DND-41 (cell line): ENCODE measurements around the gene NOS1AP.

ENCODE experiments used
- ATAC-seq: fragments of 200-7000 bp; cut with Tn5 transposase; 3 replicates; pipeline ENCODE4 v1.9.1; 2021; ENCODE audit warnings: low read depth; ENCODE audit not compliant: insufficient read depth
- DNase-seq: peaks from one replicate; pipeline ENCODE4 v3.0.0-alpha.2; 2020
- H2AFZ ChIP-seq: 2 replicates; pipeline ENCODE4 v1.6.0; 2012; ENCODE audit warnings: low read depth, low read length
- H3K27ac ChIP-seq: 2 replicates; pipeline ENCODE4 v1.5.1; 2012; ENCODE audit warnings: low read length, inconsistent platforms
- H3K27me3 ChIP-seq: fragments of 200-600 bp; sonication (generic); 2 replicates; pipeline ENCODE4 v1.6.0; 2012; ENCODE audit warnings: low read length, mild to moderate bottlenecking, inconsistent platforms; ENCODE audit not compliant: insufficient read depth, poor library complexity
- H3K36me3 ChIP-seq: 2 replicates; pipeline ENCODE4 v1.5.1; 2012; ENCODE audit warnings: low read length, inconsistent platforms; ENCODE audit not compliant: insufficient read depth
- H3K4me1 ChIP-seq: 2 replicates; pipeline ENCODE4 v1.5.1; 2012; ENCODE audit warnings: mild to moderate bottlenecking, low read length; ENCODE audit not compliant: insufficient read depth
- H3K4me2 ChIP-seq: 2 replicates; pipeline ENCODE4 v1.6.0; 2012; ENCODE audit warnings: mild to moderate bottlenecking, moderate library complexity, low read length, inconsistent platforms; ENCODE audit not compliant: insufficient read depth
- H3K4me3 ChIP-seq, 2 experiments: fragments of 200-600 bp in 1 of 2; shearing (Covaris generic) in 1 of 2; 2 replicates each; pipeline ENCODE4 v1.5.1; 2012 to 2016; ENCODE audit warnings: inconsistent platforms in 2 of 2, low read length in 2 of 2, mild to moderate bottlenecking in 2 of 2, low read depth in 1 of 2, moderate library complexity in 1 of 2
- H3K79me2 ChIP-seq: 2 replicates; pipeline ENCODE4 v1.6.0; 2012; ENCODE audit warnings: low read length, inconsistent platforms; ENCODE audit not compliant: insufficient read depth
- H3K9ac ChIP-seq: 2 replicates; pipeline ENCODE4 v1.6.0; 2012; ENCODE audit warnings: low read depth, mild to moderate bottlenecking, inconsistent platforms, low read length, moderate library complexity
- H3K9me3 ChIP-seq: 2 replicates; pipeline ENCODE4 v1.5.1; 2012; ENCODE audit warnings: low read length, moderate library complexity, mild to moderate bottlenecking, inconsistent platforms; ENCODE audit not compliant: insufficient read depth, severe bottlenecking
- H4K20me1 ChIP-seq: 2 replicates; pipeline ENCODE4 v1.6.0; 2012; ENCODE audit warnings: low read length; ENCODE audit not compliant: insufficient read depth
- CTCF ChIP-seq: IDR thresholded peaks from 2 replicates; pipeline ENCODE4 v1.5.1; 2012; ENCODE audit warnings: borderline replicate concordance, low read length, moderate library complexity, mild to moderate bottlenecking; ENCODE audit not compliant: poor library complexity, severe bottlenecking; ENCODE audit errors: extremely low read depth
- EZH2 ChIP-seq: IDR thresholded peaks from 3 replicates; pipeline ENCODE4 v1.6.1; 2012; ENCODE audit warnings: borderline replicate concordance, low read depth, mild to moderate bottlenecking, moderate library complexity, low read length, inconsistent platforms; ENCODE audit not compliant: severe bottlenecking

NOS1AP gene

GRCh38 chr1:162022626-162023025 is 46.9 kb upstream of the NOS1AP start:
- H3K4me1 ChIP-seq = peaks cover 3% of the 10 kb centered on the region; the same call in 1 of the 2 replicates
- no peaks in the 10 kb centered on the region for H3K79me2 ChIP-seq
- no peak overlapping the region for H3K4me2 ChIP-seq
- H3K9me3 ChIP-seq = no peaks in the 10 kb centered on the region
- H4K20me1 ChIP-seq = no peaks in the 10 kb centered on the region
- H3K36me3 ChIP-seq = no peaks in the 10 kb centered on the region
- no peak overlapping the region for H2AFZ ChIP-seq
- no peak overlapping the region for H3K4me3 ChIP-seq
- ATAC-seq (no peak), DNase-seq (no peak)
- H3K27me3 ChIP-seq = peaks cover 51% of the 10 kb centered on the region
- TF ChIP-seq EZH2 = no peak
- no peak for TF ChIP-seq CTCF
- H3K9ac ChIP-seq = no peak overlapping the region
- no peak overlapping the region for H3K27ac ChIP-seq

GRCh38 chr1:162023181-162023546 is 46.3 kb upstream of the NOS1AP start:
- H3K79me2 ChIP-seq = no peaks in the 10 kb centered on the region
- no peak overlapping the region for H3K4me3 ChIP-seq
- H3K36me3 ChIP-seq = no peaks in the 10 kb centered on the region
- no peaks in the 10 kb centered on the region for H4K20me1 ChIP-seq
- peaks cover 3% of the 10 kb centered on the region; the same call in 1 of the 2 replicates for H3K4me1 ChIP-seq
- DNase-seq (no peak), ATAC-seq (no peak)
- no peak overlapping the region for H2AFZ ChIP-seq
- peaks cover 51% of the 10 kb centered on the region for H3K27me3 ChIP-seq
- no peak overlapping the region for H3K27ac ChIP-seq
- H3K4me2 ChIP-seq = peak overlapping the region; percentile 44; the same call in 1 of the 2 replicates
- H3K9ac ChIP-seq = no peak overlapping the region
- TF ChIP-seq CTCF (no peak), EZH2 (no peak)
- H3K9me3 ChIP-seq = no peaks in the 10 kb centered on the region

GRCh38 chr1:162023547-162024501 is 45.7 kb upstream of the NOS1AP start, which contains the start of gene OLFML2B:
OLFML2B (minus strand) TSS chr1:162023869; CDS start chr1:162023430, 439 bp downstream.
- no peaks in the 10 kb centered on the region for H3K36me3 ChIP-seq
- peak within 1 kb of the TSS; percentile 44 for H3K4me2 ChIP-seq
- H3K27me3 ChIP-seq = peaks cover 51% of the 10 kb centered on the region
- ATAC-seq (peak; percentile 78), DNase-seq (peak; percentile 12)
- TF ChIP-seq CTCF = no peak
- peak; percentile 67 for TF ChIP-seq EZH2
- no peak within 1 kb of the TSS for H3K27ac ChIP-seq
- no peak within 1 kb of the TSS for H3K9ac ChIP-seq
- peaks cover 3% of the 10 kb centered on the region; the same call in 1 of the 2 replicates for H3K4me1 ChIP-seq
- H3K9me3 ChIP-seq = no peaks in the 10 kb centered on the region
- H4K20me1 ChIP-seq = no peaks in the 10 kb centered on the region
- no peak within 1 kb of the TSS for H3K4me3 ChIP-seq
- H2AFZ ChIP-seq = no peak within 1 kb of the TSS
- no peaks in the 10 kb centered on the region for H3K79me2 ChIP-seq
